Stimulated activated CD8-positive, alpha-beta memory T cell treated with anti-CD3 and anti-CD28 coated beads, Interleukin-2, amount 100 ng/mL, for 1 hour (primary cell): ENCODE results near the gene INTS14.

Experiments used
- DNase-seq, 2 donors: peaks; one replicate each; pipeline ENCODE4 v3.0.0-alpha.2; 2020; ENCODE audit warnings: low read depth in 2 of 2

INTS14 gene

GRCh38 chr15:65610871-65611718, at the start of gene INTS14:
INTS14 (minus strand) TSS chr15:65611131; CDS start chr15:65607380, 3,751 bp downstream.
- DNase-seq, result peak; percentile 87 to 88

GRCh38 chr15:65659502-65660052, 48.6 kb upstream of the INTS14 start:
- no peak for DNase-seq

GRCh38 chr15:65655457-65655856, 44.5 kb upstream of the INTS14 start:
- DNase-seq, result no peak

GRCh38 chr15:65655026-65655425, 44.1 kb upstream of the INTS14 start:
- no peak for DNase-seq

GRCh38 chr15:65653801-65654521, 43.0 kb upstream of the INTS14 start:
- no peak for DNase-seq

GRCh38 chr15:65653341-65653740, 42.4 kb upstream of the INTS14 start:
- no peak for DNase-seq

GRCh38 chr15:65651831-65652749, 41.2 kb upstream of the INTS14 start:
- no peak for DNase-seq

- DNase-seq, result no peak
Observed at GRCh38 chr15:65651042-65651322, 40.1 kb upstream of the INTS14 start.

- DNase-seq, result no peak
Observed at GRCh38 chr15:65650312-65651041, 39.5 kb upstream of the INTS14 start.

GRCh38 chr15:65646486-65646885, 35.6 kb upstream of the INTS14 start:
- no peak for DNase-seq

- DNase-seq, result no peak
Observed at GRCh38 chr15:65645392-65645791, 34.5 kb upstream of the INTS14 start.

- DNase-seq, result no peak
Observed at GRCh38 chr15:65644282-65644681, 33.4 kb upstream of the INTS14 start.

- no peak for DNase-seq
Observed at GRCh38 chr15:65642594-65642993, 31.7 kb upstream of the INTS14 start.

GRCh38 chr15:65641768-65642475, 31.0 kb upstream of the INTS14 start:
- no peak for DNase-seq

GRCh38 chr15:65639509-65639908, 28.6 kb upstream of the INTS14 start:
- no peak for DNase-seq

GRCh38 chr15:65638681-65639089, 27.8 kb upstream of the INTS14 start:
- DNase-seq, result peak in 1 of 2 donors; percentile 1

GRCh38 chr15:65638109-65638508, 27.2 kb upstream of the INTS14 start:
- no peak for DNase-seq

- DNase-seq, result no peak
Observed at GRCh38 chr15:65634356-65634755, 23.4 kb upstream of the INTS14 start.

- no peak for DNase-seq
Observed at GRCh38 chr15:65633752-65634151, 22.8 kb upstream of the INTS14 start.

GRCh38 chr15:65632780-65633375, 21.9 kb upstream of the INTS14 start:
- DNase-seq, result no peak
